ENCODE results near the gene ATP1A4.
"Not testable (repeated sequence)": the region's sequence is repeated elsewhere in the genome, so short reads cannot be mapped to it uniquely, and the experiment has no call there.

Gene ATP1A4

GRCh38 chr1:160116283-160117147 lies 34.9 kb upstream of the ATP1A4 start:
- Mint-ChIP-seq H3K4me3 (no peak overlapping the region), H3K9me3 (no peaks in the 10 kb centered on the region), H3K36me3 (ENCODE audit: low read depth) (no peaks in the 10 kb centered on the region), H3K27ac (no peak overlapping the region), H3K27me3 (peaks cover 34% of the 10 kb centered on the region), H3K4me1 (ENCODE audit: low read depth) (peaks cover 10% of the 10 kb centered on the region)
- intact Hi-C loops (cut with micrococcal nuclease) = no loop called here

DNA sequence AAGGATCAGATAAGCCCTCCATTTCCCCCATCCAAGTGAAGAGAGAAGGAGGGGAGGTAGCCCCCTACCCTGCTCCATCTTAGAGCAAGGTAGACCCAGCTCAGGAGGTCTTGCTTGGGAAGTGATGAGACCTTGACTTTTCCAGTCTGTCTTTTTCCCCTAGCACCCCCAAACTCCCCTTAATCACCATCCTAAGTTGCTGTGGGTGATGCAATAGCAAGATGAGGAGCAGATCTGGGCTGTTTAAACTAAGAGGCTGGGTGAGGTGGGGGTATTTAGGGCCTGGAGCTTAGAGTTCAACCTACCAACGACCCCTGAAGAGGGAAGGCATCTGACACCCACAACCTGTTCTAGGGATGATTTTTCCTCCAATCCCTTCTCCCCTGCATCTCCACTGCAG lies 34.1 kb upstream of the ATP1A4 start:
- Mint-ChIP-seq H3K36me3 (ENCODE audit: low read depth) (no peaks in the 10 kb centered on the region), H3K9me3 (no peaks in the 10 kb centered on the region), H3K4me1 (ENCODE audit: low read depth) (peaks cover 10% of the 10 kb centered on the region), H3K27me3 (peaks cover 34% of the 10 kb centered on the region), H3K4me3 (no peak overlapping the region), H3K27ac (no peak overlapping the region)
- intact Hi-C loops (cut with micrococcal nuclease) = no loop called here

DNA sequence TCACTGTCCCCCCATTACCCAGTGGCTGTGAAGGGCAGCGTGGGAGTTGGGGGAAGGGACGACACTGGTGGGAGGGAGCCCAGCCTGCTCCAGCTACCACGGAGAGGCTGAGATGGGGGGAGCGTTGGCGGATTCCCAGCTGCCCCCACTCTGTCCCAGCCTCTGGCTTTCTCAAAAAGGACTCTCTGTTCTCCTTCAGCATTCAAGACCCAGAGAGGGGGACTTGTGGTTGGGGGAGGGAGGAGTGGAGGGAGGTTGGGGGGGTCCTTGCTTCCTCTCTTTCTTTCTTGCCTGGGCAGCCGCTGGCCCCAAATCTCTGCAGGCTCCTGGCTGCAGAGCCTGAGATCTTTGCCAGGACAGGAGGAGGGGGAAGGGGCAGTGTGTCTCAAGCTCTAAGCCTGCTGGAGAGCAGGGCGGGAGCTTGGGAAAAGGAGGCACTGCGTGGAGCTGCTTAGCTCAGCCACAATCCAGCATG lies 33.7 kb upstream of the ATP1A4 start:
- Mint-ChIP-seq H3K4me1 (ENCODE audit: low read depth) (peaks cover 10% of the 10 kb centered on the region), H3K36me3 (ENCODE audit: low read depth) (no peaks in the 10 kb centered on the region), H3K27me3 (peaks cover 34% of the 10 kb centered on the region), H3K9me3 (no peaks in the 10 kb centered on the region), H3K27ac (no peak overlapping the region), H3K4me3 (no peak overlapping the region)
- intact Hi-C loops (cut with micrococcal nuclease) = no loop called here

GRCh38 chr1:160118928-160119327 lies 32.5 kb upstream of the ATP1A4 start:
- Mint-ChIP-seq H3K9me3 (no peaks in the 10 kb centered on the region), H3K36me3 (ENCODE audit: low read depth) (no peaks in the 10 kb centered on the region), H3K27me3 (peaks cover 35% of the 10 kb centered on the region), H3K4me1 (ENCODE audit: low read depth) (peaks cover 10% of the 10 kb centered on the region), H3K4me3 (no peak overlapping the region), H3K27ac (no peak overlapping the region)
- intact Hi-C loops (cut with micrococcal nuclease) = no loop called here

GRCh38 chr1:160120797-160121196 lies 30.6 kb upstream of the ATP1A4 start:
- peaks cover 23% of the 10 kb centered on the region for H3K27me3 Mint-ChIP-seq
- H3K9me3 Mint-ChIP-seq = no peaks in the 10 kb centered on the region
- peaks cover 10% of the 10 kb centered on the region for H3K4me1 Mint-ChIP-seq (ENCODE audit: low read depth)
- no peaks in the 10 kb centered on the region for H3K36me3 Mint-ChIP-seq (ENCODE audit: low read depth)
- H3K27ac Mint-ChIP-seq = no peak overlapping the region
- H3K4me3 Mint-ChIP-seq = no peak overlapping the region
- intact Hi-C loops (cut with micrococcal nuclease) = no loop called here

GRCh38 chr1:160121388-160121787 lies 30.0 kb upstream of the ATP1A4 start:
- Mint-ChIP-seq H3K4me1 (ENCODE audit: low read depth) (peaks cover 10% of the 10 kb centered on the region), H3K27ac (no peak overlapping the region), H3K36me3 (ENCODE audit: low read depth) (no peaks in the 10 kb centered on the region), H3K9me3 (no peaks in the 10 kb centered on the region), H3K4me3 (no peak overlapping the region), H3K27me3 (peaks cover 17% of the 10 kb centered on the region)
- intact Hi-C loops (cut with micrococcal nuclease) = no loop called here

DNA sequence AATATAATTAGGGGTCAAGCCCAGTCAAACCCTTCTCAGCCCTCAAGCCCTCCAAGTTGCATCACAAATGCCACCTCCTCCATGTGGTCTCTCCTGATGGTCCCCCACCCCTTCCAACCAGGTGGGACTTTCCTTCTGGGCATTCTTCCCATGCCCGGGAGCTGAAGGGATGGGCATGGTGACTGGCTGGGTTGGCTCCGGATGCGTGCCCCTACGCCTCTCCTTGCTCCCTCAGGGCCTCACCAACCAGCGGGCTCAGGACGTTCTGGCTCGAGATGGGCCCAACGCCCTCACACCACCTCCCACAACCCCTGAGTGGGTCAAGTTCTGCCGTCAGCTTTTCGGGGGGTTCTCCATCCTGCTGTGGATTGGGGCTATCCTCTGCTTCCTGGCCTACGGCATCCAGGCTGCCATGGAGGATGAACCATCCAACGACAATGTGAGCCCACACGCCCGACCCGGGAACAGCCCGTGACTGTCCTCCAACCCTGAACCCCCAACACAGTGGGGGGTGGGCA lies 28.4 kb upstream of the ATP1A4 start:
- peaks cover 7% of the 10 kb centered on the region for H3K4me1 Mint-ChIP-seq (ENCODE audit: low read depth)
- intact Hi-C loops (cut with micrococcal nuclease) = no loop called here
- H3K36me3 Mint-ChIP-seq (ENCODE audit: low read depth) = no peaks in the 10 kb centered on the region
- H3K4me3 Mint-ChIP-seq = no peak overlapping the region
- H3K9me3 Mint-ChIP-seq = no peaks in the 10 kb centered on the region
- peaks cover 8% of the 10 kb centered on the region for H3K27me3 Mint-ChIP-seq
- no peak overlapping the region for H3K27ac Mint-ChIP-seq

GRCh38 chr1:160123726-160124125 lies 27.7 kb upstream of the ATP1A4 start:
- H3K27me3 Mint-ChIP-seq = peaks cover 7% of the 10 kb centered on the region
- no peaks in the 10 kb centered on the region for H3K36me3 Mint-ChIP-seq (ENCODE audit: low read depth)
- intact Hi-C loops (cut with micrococcal nuclease) = no loop called here
- H3K4me3 Mint-ChIP-seq = no peak overlapping the region
- peaks cover 11% of the 10 kb centered on the region for H3K4me1 Mint-ChIP-seq (ENCODE audit: low read depth)
- no peak overlapping the region for H3K27ac Mint-ChIP-seq
- no peaks in the 10 kb centered on the region for H3K9me3 Mint-ChIP-seq

GRCh38 chr1:160124705-160125478 lies 26.5 kb upstream of the ATP1A4 start:
- intact Hi-C loops (cut with micrococcal nuclease) = no loop called here
- Mint-ChIP-seq H3K9me3 (no peaks in the 10 kb centered on the region), H3K4me3 (no peak overlapping the region), H3K27me3 (peaks cover 12% of the 10 kb centered on the region), H3K36me3 (ENCODE audit: low read depth) (no peaks in the 10 kb centered on the region), H3K4me1 (ENCODE audit: low read depth) (peaks cover 6% of the 10 kb centered on the region), H3K27ac (no peak overlapping the region)

GRCh38 chr1:160125746-160126145 lies 25.7 kb upstream of the ATP1A4 start:
- intact Hi-C loops (cut with micrococcal nuclease) = no loop called here
- Mint-ChIP-seq H3K4me3 (no peak overlapping the region), H3K4me1 (ENCODE audit: low read depth) (peaks cover 8% of the 10 kb centered on the region), H3K9me3 (no peaks in the 10 kb centered on the region), H3K36me3 (ENCODE audit: low read depth) (no peaks in the 10 kb centered on the region), H3K27me3 (peaks cover 14% of the 10 kb centered on the region), H3K27ac (no peak overlapping the region)

GRCh38 chr1:160126342-160126741 lies 25.1 kb upstream of the ATP1A4 start:
- peaks cover 11% of the 10 kb centered on the region for H3K4me1 Mint-ChIP-seq (ENCODE audit: low read depth)
- intact Hi-C loops (cut with micrococcal nuclease); H3K4me3 Mint-ChIP-seq: not testable (repeated sequence)

DNA sequence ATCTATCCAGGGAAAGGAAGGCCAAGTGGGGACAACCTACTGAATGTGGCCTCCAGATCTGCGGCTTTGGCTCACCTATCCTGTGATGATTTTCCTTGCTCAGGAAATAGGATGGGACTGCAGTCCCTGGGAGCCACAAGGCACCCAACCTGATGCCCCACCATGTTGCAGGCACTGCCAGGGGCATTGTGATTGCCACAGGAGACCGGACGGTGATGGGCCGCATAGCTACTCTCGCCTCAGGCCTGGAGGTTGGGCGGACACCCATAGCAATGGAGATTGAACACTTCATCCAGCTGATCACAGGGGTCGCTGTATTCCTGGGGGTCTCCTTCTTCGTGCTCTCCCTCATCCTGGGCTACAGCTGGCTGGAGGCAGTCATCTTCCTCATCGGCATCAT lies 24.0 kb upstream of the ATP1A4 start:
- H3K9me3 Mint-ChIP-seq = no peaks in the 10 kb centered on the region
- H3K27ac Mint-ChIP-seq = no peak overlapping the region
- no peaks in the 10 kb centered on the region for H3K36me3 Mint-ChIP-seq (ENCODE audit: low read depth)
- intact Hi-C loops (cut with micrococcal nuclease) = no loop called here
- peaks cover 22% of the 10 kb centered on the region for H3K27me3 Mint-ChIP-seq
- H3K4me1 Mint-ChIP-seq (ENCODE audit: low read depth) = peaks cover 11% of the 10 kb centered on the region
- no peak overlapping the region for H3K4me3 Mint-ChIP-seq

More at GRCh38 chr1:160126342-160126741, 25.1 kb upstream of the ATP1A4 start:
- H3K9me3 Mint-ChIP-seq; H3K27ac Mint-ChIP-seq; H3K36me3 Mint-ChIP-seq (ENCODE audit: low read depth): not testable (repeated sequence)
- peaks cover 14% of the 10 kb centered on the region for H3K27me3 Mint-ChIP-seq

DNA sequence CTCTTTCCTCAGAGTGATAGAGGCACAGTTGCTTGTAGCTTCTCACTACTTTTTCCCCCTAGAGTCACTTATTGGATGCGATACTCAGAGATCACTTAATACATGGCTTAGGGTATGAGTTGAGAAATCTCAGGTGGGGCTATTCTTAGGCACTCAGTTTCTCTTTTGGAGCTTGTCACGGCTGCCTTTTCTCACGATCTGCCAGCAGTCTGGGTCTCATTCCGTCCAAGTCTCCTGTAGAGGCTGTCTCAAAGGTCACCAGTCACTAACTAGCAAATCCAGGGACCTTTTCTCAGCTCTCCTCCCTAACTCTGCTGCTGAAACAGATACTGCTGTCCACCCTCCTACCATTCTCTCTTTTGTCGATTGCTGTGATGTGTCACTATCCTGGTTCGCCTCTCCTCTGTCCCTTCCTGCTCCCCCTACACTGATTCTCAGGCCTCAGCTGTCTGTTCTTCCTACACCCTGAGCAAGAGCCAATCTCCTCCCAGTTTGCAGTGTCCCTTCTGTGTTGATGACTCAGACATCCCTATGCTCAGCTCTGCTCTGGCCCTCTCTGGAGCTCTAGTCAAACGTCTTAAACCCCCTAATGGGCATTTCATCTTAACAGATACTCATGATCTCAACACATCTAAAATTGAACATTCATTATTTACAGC lies 23.4 kb upstream of the ATP1A4 start:
- H3K9me3 Mint-ChIP-seq = no peaks in the 10 kb centered on the region
- H3K4me3 Mint-ChIP-seq = no peak overlapping the region
- H3K27me3 Mint-ChIP-seq = peaks cover 25% of the 10 kb centered on the region
- H3K36me3 Mint-ChIP-seq (ENCODE audit: low read depth) = no peaks in the 10 kb centered on the region
- peaks cover 11% of the 10 kb centered on the region for H3K4me1 Mint-ChIP-seq (ENCODE audit: low read depth)
- H3K27ac Mint-ChIP-seq = no peak overlapping the region
- intact Hi-C loops (cut with micrococcal nuclease) = no loop called here

DNA sequence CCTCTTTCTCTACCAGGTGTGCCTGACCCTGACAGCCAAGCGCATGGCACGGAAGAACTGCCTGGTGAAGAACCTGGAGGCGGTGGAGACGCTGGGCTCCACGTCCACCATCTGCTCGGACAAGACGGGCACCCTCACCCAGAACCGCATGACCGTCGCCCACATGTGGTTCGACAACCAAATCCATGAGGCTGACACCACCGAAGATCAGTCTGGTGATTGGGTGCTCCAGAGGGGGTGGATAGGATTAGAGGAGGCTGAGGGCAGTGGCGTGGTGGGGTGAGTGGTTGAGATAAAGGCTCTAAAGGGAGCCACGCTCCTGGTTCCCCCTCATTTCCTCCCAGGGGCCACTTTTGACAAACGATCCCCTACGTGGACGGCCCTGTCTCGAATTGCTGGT lies 22.8 kb upstream of the ATP1A4 start:
- Mint-ChIP-seq H3K27me3 (peaks cover 25% of the 10 kb centered on the region), H3K9me3 (no peaks in the 10 kb centered on the region), H3K4me3 (no peak overlapping the region), H3K4me1 (ENCODE audit: low read depth) (peaks cover 12% of the 10 kb centered on the region), H3K36me3 (ENCODE audit: low read depth) (no peaks in the 10 kb centered on the region), H3K27ac (no peak overlapping the region)
- intact Hi-C loops (cut with micrococcal nuclease) = no loop called here
